ENCODE results near the gene MAP2K5. TPM values are rescaled to one million over a fixed set of nuclear protein-coding genes. Genes with fewer than 3 reads are reported as not detected.

The MAP2K5 gene
- total and polyA plus RNA-seq, 9 of the 15 experiments (the other 6 are each of a cell fraction or from before 2014, with no cell fraction given), result 0.41 to 16.5 (median 7.5) TPM

- TF ChIP-seq ZHX1 (conservative IDR thresholded peaks at IDR 0.05; ENCODE audit: low read length) (no peak), ATF3 (IDR thresholded peaks at IDR 0.05) (no peak), ATF3 (CRISPR knock-in tag; conservative IDR thresholded peaks at IDR 0.05) (no peak), ZFP30 (CRISPR knock-in tag; IDR thresholded peaks at IDR 0.05; ENCODE audit: borderline replicate concordance) (no peak), SRSF7 (optimal IDR thresholded peaks at IDR 0.05; ENCODE audit: low read depth, low read length) (no peak), ZNF184 (CRISPR knock-in tag; IDR thresholded peaks at IDR 0.05) (no peak), FOXK2 (conservative IDR thresholded peaks at IDR 0.05 in 1 of 2, IDR thresholded peaks at IDR 0.05 in 1 of 2; ENCODE audit: low read depth in 2 of 2) (0 out of 4 replicates have a peak, but pooled peaks of 1 of the 2 experiments have one; percentile 4), ZBTB26 (CRISPR knock-in tag; IDR thresholded peaks at IDR 0.05) (no peak), ILK (tag; IDR thresholded peaks at IDR 0.05; ENCODE audit: borderline replicate concordance, low read depth) (no peak), SUPT5H (IDR thresholded peaks at IDR 0.05) (no peak), ZNF280B (CRISPR knock-in tag; IDR thresholded peaks at IDR 0.05) (no peak), TEAD4 (IDR thresholded peaks at IDR 0.05; ENCODE audit: low read length) (no peak), TEAD4 (CRISPR knock-in tag; IDR thresholded peaks at IDR 0.05; ENCODE audit: borderline replicate concordance) (no peak), ELK3 (CRISPR knock-in tag; IDR thresholded peaks at IDR 0.05) (no peak)
These were observed 20.5 kb upstream of the MAP2K5 start (continued) for GRCh38 chr15:67521783-67522568.
